GM20431 (cell line): ENCODE measurements around the gene CATSPER1.
"Not testable (repeated sequence)": the region's sequence is repeated elsewhere in the genome, so short reads cannot be mapped to it uniquely, and the experiment has no call there.

Source experiments
- in situ Hi-C: fragments of 300-500 bp; cut with MseI, MboI; formaldehyde crosslinking; loops from one replicate; pipeline ENCODE4 v1.15.0; 2020; ENCODE audit warnings: low sequenced_read_pairs; ENCODE audit not compliant: unreplicated experiment

Gene CATSPER1

DNA sequence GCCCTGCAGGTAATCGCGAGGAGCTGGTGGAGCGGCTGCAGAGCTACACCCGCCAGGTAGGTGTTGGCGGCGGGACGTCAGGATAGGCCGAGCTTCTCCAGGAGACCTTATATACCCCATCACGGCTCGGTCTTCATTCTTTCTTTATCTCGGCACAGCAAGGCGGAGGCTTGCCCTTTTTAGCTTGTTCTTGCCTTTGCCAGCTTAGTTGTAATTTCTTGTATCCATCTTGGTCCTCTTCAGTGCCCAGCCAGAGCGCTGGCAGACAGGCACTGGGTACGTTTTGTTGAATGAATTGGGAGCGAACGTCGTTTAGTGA, 26.3 kb upstream of the CATSPER1 start:
- in situ Hi-C loops, result no loop called here

DNA sequence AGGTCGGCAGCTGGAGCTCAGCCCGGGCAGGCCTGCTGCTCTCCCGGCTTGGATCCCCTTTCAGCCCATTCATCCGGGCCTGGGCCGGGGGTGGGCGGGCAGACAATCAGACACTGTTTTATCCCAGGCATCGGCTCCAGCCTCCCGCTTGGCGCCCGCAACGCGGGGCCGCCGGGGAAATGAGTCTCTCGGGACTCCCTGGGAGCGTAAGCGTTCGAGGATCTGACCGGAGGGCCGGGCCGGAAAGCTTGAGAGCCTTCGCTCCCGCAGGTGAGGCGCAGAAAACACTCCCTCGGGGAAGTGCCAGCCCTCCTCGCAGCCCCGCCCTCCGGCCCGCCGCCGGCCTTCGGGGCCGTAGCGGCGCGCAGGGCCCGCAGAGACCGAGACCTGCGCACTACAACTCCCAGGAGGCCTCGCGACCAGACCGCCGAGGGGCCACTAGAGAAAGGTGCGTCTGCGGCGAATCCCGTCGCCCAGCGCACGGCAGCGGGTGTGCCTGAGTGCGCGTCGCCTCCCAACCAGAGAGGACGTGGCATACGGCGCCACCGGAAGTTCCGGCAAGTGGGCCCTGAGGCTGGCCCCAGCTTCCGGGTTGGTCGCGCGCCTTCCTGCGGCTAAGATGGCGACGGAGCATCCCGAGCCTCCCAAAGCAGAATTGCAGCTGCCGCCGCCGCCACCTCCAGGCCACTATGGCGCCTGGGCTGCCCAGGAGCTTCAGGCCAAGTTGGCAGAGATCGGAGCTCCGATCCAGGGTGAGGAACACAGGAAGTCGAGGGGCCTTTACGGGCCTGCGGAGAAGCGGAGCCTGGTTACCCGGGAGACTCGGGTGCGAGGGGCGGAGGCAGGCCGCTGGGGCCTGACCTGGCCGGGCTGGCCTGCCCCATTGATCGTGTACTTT, 25.7 kb upstream of the CATSPER1 start, which contains the start of gene SF3B2:
Gene SF3B2, plus strand, starts transcription at position 599 of the 898 bp plus-strand sequence. Its CDS starts 21 bp downstream, at position 620.
- in situ Hi-C loops, result no loop called here

GRCh38 chr11:66051371-66051765, 25.1 kb upstream of the CATSPER1 start:
- in situ Hi-C loops, result no loop called here

- in situ Hi-C loops, result no loop called here
Measured at GRCh38 chr11:66050581-66051231, 24.4 kb upstream of the CATSPER1 start.

DNA sequence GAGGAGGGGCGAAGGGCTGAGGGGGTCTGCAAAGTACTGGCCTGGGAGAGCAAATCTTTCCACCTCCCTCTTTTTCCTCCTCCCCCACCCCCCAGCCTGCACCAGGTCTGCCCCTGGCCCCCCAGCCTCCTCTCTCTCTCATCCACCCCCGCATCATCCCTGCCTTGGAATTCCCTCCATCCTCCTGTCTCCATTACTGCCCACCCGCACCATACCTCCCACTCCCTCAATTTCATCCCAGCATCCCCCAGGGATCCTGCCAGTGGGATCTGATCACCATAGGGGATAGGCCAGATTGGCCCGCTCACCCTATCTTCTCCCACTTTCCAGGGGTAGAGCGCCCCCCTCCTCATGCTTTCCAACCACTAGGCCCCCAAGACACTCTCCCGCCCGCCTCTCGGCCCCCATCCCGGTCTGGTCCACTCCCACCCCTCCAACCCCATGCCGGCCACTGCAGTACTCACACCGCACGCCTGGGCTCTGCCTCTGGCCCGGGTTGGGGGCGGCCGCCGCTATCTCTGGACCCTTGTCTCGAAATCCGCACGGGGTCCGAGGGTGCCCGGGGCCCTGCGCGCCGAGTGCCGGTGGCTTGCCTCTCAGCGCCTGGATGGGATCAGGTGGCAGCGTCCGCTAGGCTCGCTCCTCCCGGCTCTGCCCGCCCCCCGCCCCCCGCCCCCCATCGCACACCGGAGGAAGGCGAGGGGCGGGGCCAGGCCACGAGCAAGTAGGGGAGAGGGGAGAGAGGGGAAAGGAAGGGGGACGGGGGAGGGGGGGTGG, 22.5 kb upstream of the CATSPER1 start, which contains the start of gene GAL3ST3:
Gene GAL3ST3, minus strand, starts transcription at position 615 of the 777 bp plus-strand sequence. CDS start 3,746 bp downstream, outside the sequence.
- in situ Hi-C loops, result no loop called here

- in situ Hi-C loops, result no loop called here
Measured at GRCh38 chr11:66047541-66048365, 21.5 kb upstream of the CATSPER1 start.

DNA sequence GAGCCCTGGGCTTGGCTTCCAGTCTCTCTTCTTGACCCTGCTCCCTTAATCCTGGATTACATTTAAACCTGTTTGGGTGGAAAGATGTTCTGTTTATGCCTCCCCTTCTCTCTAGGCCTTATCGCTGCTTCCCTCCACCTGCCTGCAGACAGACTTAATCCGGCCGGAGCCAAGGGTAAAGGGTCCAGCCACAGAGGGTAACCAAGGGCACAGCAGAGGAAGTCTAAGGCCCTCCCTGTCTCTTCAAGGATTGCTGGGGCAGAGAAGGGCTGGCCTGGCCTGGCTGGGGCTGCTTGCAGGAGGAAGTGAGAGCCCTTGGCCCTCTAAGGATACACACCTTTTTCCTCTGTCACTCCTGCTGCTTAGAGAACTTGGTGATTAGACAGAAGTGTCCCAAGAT, 20.6 kb upstream of the CATSPER1 start:
- in situ Hi-C loops, result no loop called here

GRCh38 chr11:66045177-66045639, 18.9 kb upstream of the CATSPER1 start:
- in situ Hi-C loops, result no loop called here

- in situ Hi-C loops, result no loop called here
Measured at GRCh38 chr11:66044757-66045156, 18.5 kb upstream of the CATSPER1 start.

- in situ Hi-C loops, result no loop called here
Measured at GRCh38 chr11:66042996-66043906, 17.0 kb upstream of the CATSPER1 start.

- in situ Hi-C loops, result no loop called here
Measured at GRCh38 chr11:66042227-66042995, 16.1 kb upstream of the CATSPER1 start.

DNA sequence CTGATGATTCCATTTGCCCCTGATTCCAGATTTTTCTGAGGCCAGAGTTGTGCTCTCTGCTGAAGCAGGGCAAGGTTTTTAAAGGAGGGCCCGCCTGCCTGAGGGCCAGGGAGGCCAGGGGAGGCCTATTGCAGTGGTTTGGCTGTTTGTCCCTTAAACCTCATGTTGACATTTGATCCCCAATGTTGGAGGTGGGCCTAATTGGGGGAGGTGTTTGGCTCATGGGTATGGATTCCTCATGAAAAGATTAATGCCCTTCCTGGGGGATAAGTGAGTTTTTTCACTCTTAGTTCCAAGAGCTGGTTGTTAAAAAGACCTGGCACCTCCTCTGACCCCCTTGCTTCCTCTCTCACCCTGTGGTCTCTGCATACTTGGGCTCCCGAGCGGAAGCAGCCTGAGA, 13.5 kb upstream of the CATSPER1 start:
- in situ Hi-C loops, result no loop called here

DNA sequence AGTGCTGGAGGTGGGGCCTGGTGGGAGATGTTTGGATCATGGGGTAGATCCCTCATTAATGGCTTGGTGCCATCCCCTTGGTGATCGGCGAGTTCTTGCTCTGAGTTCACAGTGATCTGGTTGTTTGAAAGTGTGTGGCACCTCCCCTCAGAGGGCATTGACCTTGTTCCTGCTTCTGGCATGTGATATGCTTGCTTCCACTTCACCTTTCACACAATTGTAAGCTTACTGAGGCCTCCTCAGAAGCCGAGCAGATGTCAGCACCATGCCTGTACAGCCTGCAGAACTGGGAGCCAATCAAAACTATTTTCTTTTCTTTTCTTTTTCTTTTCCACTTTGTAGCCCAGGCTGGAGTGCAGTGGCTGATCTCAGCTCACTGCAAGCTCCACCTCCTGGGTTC, 11.0 kb upstream of the CATSPER1 start:
- in situ Hi-C loops, result no loop called here

GRCh38 chr11:66036334-66036710, 10.0 kb upstream of the CATSPER1 start:
- in situ Hi-C loops, result no loop called here

DNA sequence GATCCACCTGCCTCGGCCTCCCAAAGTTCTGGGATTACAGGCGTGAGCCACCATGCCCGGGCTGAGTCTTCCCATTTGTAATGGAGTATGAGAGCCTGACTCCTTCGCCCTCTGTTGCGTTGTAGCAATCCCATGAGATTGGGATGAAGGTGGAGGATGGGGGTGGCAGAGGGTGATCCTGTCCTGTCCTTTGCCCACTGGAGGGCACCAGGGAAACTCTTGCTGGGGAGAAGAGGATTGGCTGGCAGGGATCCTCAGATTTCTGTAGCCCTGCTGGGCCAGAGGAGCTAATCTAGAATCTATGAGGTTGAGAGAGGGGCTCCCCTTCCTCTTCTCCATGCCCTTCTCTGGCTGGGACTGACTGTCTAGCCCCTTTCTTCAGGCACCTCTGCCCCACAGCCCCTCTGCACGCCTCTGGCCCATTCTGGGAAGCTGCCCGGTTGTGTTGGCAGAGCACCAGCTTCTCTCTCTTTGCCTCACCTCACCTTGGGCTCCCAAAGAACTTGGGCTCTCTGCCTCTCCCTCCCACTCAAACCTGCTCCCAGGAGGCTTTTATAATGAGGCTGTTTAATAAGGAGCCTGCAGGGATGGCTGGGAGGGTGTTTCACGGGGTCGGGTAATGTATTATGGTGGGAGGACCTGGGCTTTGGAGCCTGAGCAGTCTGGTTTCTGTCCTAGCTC, 9.5 kb upstream of the CATSPER1 start:
- in situ Hi-C loops, result no loop called here

DNA sequence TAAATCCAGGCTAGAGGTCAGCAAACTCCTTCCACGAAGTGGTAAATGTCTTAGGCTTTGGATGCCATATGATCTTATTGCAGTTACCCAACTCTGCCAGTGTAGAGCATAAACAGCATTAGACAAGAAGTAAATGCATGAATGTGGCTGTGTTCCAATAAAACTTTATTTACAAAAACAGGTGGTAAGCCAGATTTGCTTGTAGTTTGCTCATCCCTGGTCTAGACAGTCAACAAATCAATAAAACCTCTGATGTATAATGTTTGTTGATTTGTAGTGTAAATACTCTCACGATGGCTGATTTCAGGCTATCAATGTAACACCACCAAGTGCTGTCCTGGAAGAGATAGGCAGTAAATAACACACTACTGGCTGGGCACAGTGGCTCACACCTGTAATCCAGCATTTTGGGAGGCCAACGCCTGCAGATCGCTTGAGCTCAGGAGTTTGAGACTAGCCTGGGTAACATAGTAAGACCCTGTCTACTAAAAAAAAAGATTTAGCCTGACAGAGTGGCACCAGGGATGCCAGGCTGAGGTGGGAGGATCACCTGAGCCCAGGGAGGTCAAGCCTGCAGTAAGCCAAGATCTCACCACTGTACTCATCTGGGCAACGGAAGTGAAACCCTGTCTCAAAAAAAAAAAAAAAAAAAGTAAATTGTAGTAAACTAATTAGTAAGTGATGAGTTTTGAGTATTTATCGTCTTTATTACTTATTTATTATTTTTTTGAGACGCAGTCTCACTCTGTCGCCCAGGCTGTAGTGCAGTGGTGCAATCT, 6.9 kb upstream of the CATSPER1 start:
- in situ Hi-C loops, result no loop called here

GRCh38 chr11:66023186-66023440, 3.2 kb downstream of the CATSPER1 start:
- in situ Hi-C loops, result not testable (repeated sequence)
